ENCODE measurements around the gene DNHD1. TPM values are rescaled to one million over a fixed set of nuclear protein-coding genes. Genes with fewer than 3 reads are reported as not detected.
A peak's percentile ranks its signal among the peaks of the same experiment; 100 is the strongest.

The DNHD1 gene
- total and polyA plus RNA-seq, 9 of the 15 experiments (the other 6 are each of a cell fraction or from before 2014, with no cell fraction given), result 0.82 to 9.7 (median 3.8) TPM

DNA sequence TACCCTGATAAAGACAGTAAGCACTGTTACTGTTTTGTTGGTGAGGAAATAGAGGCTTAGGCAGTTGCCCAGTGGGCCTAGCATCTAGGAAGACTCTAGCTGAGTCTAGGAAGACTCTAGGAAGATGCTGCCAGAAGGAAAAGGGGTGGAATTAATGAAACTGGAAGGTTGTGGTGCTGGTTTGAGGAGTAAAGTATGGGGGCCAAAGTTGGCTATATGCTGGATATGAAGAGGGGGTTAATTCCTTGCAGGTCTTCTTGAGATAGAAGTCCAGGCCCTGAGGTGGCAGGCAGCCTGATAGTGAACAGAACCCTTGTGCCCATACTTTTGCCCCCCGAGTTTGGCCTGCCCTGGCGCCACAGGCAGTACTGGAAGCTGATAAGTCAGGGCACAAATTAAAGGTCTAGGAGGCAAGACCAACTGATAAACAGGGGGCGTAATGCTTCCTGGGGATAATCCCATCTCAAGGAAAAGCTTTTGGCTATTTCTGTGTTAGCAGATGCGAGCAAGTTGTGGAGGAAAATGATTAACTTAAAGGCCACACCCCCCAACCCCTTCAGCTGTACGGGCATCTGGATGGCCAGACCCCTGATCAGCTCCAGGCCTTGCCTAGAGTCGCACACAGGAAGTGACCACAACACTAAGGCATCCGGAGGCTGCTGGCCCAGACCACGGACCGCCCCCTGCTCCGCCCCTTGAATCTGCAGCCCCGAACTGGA, 109.5 kb downstream of the DNHD1 start (continued):
- TF ChIP-seq, protein P1, sequence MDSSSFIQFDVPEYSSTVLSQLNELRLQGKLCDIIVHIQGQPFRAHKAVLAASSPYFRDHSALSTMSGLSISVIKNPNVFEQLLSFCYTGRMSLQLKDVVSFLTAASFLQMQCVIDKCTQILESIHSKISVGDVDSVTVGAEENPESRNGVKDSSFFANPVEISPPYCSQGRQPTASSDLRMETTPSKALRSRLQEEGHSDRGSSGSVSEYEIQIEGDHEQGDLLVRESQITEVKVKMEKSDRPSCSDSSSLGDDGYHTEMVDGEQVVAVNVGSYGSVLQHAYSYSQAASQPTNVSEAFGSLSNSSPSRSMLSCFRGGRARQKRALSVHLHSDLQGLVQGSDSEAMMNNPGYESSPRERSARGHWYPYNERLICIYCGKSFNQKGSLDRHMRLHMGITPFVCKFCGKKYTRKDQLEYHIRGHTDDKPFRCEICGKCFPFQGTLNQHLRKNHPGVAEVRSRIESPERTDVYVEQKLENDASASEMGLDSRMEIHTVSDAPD (CRISPR knock-in tag; IDR thresholded peaks at IDR 0.05), result no peak
- TF ChIP-seq L3MBTL2 (IDR thresholded peaks at IDR 0.05) (0 out of 2 replicates have a peak, but pooled peaks have one; percentile 16), ESRRB (CRISPR knock-in tag; IDR thresholded peaks at IDR 0.05; ENCODE audit: borderline replicate concordance) (no peak), DMBX1 (CRISPR knock-in tag; IDR thresholded peaks at IDR 0.05; ENCODE audit: borderline replicate concordance) (peak; percentile 36; the same call in 1 of the 2 replicates), NFE2L1 (tag; IDR thresholded peaks at IDR 0.05; ENCODE audit: borderline replicate concordance, low read depth) (no peak), ZNF583 (CRISPR knock-in tag; IDR thresholded peaks at IDR 0.05) (0 out of 2 replicates have a peak, but pooled peaks have one; percentile 36), MTA1 (IDR thresholded peaks at IDR 0.05; ENCODE audit: borderline replicate concordance) (no peak), ZNF212 (CRISPR knock-in tag; IDR thresholded peaks at IDR 0.05) (no peak), SMARCA4 (IDR thresholded peaks at IDR 0.05) (peak; percentile 23; the same call in 1 of the 2 replicates), SRF (CRISPR knock-in tag; IDR thresholded peaks at IDR 0.05) (no peak; a peak in 1 of 4 replicates), HLTF (IDR thresholded peaks at IDR 0.05) (no peak), RAD51 (IDR thresholded peaks at IDR 0.05; ENCODE audit: borderline replicate concordance, low read depth) (peak; percentile 23; the same call in 1 of the 2 replicates), HDAC3 (IDR thresholded peaks at IDR 0.05; ENCODE audit: borderline replicate concordance, partially characterized antibody) (no peak), MCM3 (IDR thresholded peaks at IDR 0.05) (no peak), MEF2A (IDR thresholded peaks at IDR 0.05; ENCODE audit: control insufficient read depth, low read depth, low read length) (0 out of 2 replicates have a peak, but pooled peaks have one; percentile 4)
- TF ChIP-seq, protein P2, sequence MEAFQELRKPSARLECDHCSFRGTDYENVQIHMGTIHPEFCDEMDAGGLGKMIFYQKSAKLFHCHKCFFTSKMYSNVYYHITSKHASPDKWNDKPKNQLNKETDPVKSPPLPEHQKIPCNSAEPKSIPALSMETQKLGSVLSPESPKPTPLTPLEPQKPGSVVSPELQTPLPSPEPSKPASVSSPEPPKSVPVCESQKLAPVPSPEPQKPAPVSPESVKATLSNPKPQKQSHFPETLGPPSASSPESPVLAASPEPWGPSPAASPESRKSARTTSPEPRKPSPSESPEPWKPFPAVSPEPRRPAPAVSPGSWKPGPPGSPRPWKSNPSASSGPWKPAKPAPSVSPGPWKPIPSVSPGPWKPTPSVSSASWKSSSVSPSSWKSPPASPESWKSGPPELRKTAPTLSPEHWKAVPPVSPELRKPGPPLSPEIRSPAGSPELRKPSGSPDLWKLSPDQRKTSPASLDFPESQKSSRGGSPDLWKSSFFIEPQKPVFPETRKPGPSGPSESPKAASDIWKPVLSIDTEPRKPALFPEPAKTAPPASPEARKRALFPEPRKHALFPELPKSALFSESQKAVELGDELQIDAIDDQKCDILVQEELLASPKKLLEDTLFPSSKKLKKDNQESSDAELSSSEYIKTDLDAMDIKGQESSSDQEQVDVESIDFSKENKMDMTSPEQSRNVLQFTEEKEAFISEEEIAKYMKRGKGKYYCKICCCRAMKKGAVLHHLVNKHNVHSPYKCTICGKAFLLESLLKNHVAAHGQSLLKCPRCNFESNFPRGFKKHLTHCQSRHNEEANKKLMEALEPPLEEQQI (IDR thresholded peaks at IDR 0.05), result no peak
- TF ChIP-seq, protein P3, sequence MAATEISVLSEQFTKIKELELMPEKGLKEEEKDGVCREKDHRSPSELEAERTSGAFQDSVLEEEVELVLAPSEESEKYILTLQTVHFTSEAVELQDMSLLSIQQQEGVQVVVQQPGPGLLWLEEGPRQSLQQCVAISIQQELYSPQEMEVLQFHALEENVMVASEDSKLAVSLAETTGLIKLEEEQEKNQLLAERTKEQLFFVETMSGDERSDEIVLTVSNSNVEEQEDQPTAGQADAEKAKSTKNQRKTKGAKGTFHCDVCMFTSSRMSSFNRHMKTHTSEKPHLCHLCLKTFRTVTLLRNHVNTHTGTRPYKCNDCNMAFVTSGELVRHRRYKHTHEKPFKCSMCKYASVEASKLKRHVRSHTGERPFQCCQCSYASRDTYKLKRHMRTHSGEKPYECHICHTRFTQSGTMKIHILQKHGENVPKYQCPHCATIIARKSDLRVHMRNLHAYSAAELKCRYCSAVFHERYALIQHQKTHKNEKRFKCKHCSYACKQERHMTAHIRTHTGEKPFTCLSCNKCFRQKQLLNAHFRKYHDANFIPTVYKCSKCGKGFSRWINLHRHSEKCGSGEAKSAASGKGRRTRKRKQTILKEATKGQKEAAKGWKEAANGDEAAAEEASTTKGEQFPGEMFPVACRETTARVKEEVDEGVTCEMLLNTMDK (IDR thresholded peaks at IDR 0.05; ENCODE audit: borderline replicate concordance, insufficient read depth, low read depth, low read length, poor library complexity, severe bottlenecking), result no peak
- TF ChIP-seq, protein P4, sequence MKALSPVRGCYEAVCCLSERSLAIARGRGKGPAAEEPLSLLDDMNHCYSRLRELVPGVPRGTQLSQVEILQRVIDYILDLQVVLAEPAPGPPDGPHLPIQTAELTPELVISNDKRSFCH (CRISPR knock-in tag; IDR thresholded peaks at IDR 0.05), result no peak
- TF ChIP-seq, protein P4 (tag; IDR thresholded peaks at IDR 0.05), result 0 out of 2 replicates have a peak, but pooled peaks have one; percentile 22
- TF ChIP-seq, protein P5, sequence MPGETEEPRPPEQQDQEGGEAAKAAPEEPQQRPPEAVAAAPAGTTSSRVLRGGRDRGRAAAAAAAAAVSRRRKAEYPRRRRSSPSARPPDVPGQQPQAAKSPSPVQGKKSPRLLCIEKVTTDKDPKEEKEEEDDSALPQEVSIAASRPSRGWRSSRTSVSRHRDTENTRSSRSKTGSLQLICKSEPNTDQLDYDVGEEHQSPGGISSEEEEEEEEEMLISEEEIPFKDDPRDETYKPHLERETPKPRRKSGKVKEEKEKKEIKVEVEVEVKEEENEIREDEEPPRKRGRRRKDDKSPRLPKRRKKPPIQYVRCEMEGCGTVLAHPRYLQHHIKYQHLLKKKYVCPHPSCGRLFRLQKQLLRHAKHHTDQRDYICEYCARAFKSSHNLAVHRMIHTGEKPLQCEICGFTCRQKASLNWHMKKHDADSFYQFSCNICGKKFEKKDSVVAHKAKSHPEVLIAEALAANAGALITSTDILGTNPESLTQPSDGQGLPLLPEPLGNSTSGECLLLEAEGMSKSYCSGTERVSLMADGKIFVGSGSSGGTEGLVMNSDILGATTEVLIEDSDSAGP (CRISPR knock-in tag; IDR thresholded peaks at IDR 0.05), result no peak
